Measurements from ENCODE around the gene ITFG2.
"Not testable (repeated sequence)": the region's sequence is repeated elsewhere in the genome, so short reads cannot be mapped to it uniquely, and the experiment has no call there.

ITFG2 gene

DNA sequence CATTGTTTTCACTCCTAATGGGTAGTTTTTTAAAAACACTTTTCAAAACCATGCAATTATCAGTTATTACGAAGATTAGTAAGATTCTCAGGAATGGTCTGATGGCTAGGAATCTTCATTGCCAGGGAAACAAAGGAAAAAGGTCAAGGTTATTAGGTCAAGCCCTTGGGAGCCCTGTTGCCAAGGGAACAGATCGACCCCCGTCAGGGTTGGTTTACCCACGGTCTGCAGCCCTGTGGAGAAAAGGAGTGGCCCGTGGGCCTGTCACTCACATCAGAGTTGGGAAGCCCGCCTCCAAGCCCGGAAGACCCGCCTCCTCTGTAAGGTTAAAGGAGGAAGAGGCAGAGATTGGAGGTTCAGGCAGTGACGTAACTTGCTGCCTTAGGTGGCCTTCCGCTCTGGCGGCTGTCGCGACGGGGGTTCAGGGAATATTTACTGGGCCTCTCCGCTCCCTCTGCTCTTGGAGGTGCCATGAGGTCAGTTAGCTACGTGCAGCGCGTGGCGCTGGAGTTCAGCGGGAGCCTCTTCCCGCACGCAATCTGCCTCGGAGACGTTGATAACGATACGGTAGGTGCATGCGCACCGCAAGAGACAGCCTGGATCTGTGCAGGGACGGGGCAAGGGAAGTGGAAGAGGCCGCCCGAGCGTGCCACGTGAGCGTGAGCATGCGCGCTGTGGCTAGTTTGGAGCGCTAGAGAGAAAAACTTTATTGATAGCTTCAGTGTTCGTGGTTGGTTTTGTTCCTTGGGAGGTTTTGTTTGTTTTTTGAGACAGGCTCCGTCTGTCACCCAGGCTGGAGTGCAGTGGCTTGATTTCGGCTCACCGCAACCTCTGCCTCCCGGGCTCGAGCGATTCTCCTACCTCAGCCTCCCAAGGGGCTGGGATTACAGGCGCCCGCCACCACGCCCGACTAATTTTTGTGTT lies at the start of gene ITFG2:
TSS of gene ITFG2 (plus strand) at position 379 of the 924 bp plus-strand sequence. CDS start at position 472, 93 bp downstream.
- peak; percentile 87 for DNase-seq (ENCODE audit: insufficient read length, low spot score)
- peak; percentile 97 for FAIRE-seq

DNA sequence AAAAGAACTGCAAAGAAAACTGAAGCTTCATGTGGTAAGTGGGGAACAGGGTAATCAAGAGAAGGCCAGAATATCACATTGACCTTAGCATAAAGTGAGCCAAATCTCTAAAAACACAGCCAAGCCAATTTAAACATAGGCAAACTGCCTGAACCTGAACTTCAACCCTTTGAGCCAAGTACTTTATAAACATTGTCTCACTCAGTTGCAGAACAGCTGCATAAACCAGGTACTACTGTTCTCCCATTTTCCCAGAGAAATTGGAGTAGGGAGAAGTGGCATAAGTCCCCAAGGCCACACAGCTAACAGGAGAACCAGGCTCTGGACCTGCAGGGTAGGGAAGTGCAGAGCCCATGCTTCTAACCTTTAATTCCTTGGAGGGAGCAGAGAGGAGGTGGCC lies 48.1 kb upstream of the ITFG2 start:
- FAIRE-seq = no peak
- DNase-seq (ENCODE audit: insufficient read length, low spot score) = no peak

DNA sequence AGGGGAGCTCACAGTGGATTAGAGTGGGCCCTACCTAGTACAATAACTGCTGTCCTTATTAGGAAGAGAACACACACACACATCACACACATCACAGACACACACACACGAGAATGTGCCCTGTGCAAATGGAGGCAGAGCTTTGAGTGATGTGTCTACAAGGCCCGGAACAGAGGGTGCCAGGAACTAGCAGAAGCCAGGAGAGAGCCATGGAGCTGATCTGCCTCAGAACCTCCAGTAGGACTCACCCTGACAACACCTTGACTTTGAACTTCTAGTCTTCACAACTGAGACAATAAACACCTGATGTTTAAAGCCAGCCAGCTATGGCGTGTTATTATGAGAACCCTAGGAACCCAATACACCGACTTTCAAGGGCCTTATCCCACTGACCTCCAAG lies 47.4 kb upstream of the ITFG2 start:
- no peak for FAIRE-seq
- no peak for DNase-seq (ENCODE audit: insufficient read length, low spot score)

DNA sequence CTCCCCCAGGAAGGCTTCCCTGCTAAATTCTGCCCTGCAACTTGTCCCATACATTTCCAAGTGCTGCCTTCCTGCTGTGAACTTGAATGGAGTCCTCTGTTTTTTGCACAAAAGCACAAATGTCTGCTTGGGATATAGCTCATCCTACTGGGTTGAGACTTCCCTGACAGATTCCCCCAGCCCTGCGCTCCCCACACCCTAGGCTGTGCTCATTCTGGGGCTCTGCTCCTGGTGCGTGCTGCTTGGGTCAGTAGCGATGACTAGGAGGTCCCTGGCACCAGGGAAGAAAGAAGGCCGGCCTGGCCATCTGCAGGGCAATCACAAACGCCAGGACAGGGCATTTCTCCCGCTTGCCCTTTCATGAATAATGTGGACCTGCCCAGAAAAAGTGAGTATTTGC lies 46.9 kb upstream of the ITFG2 start:
- no peak for FAIRE-seq

DNA sequence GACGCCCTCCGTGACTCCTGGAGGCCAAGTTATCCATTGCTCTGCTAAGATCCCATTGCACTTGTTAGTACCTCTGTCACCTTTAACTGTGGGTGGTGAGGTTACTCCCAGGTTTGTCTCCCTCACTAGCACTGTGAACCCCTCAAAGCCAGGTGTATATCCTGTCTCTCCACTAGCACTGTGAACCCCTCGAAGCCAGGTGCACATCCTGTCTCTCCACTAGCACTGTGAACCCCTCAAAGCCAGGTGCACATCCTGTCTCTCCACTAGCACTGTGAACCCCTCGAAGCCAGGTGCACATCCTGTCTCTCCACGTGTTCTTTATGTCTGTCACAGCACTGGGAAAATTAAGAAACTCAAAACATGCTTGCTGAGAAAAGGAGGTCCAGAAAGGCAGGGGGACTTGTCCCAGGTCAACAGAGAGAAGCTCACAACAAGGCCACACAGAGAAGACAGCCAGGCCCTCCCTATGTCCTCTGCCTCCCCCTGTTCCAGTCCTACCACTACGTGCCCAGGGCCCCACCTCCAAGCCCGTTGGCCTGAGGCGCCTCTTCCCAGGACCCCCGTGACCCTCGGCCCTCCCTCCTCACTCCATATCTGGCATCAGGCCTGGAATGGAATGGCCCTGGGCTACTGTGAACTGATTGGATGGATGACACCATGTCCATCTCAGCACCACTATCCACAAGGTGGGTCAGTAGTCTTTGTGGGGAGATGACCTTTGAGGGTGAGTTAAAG lies 44.1 kb upstream of the ITFG2 start:
- DNase-seq (ENCODE audit: insufficient read length, low spot score) = no peak
- no peak for FAIRE-seq

More for the DNA sequence above, 46.9 kb upstream of the ITFG2 start:
- no peak for DNase-seq (ENCODE audit: insufficient read length, low spot score)

DNA sequence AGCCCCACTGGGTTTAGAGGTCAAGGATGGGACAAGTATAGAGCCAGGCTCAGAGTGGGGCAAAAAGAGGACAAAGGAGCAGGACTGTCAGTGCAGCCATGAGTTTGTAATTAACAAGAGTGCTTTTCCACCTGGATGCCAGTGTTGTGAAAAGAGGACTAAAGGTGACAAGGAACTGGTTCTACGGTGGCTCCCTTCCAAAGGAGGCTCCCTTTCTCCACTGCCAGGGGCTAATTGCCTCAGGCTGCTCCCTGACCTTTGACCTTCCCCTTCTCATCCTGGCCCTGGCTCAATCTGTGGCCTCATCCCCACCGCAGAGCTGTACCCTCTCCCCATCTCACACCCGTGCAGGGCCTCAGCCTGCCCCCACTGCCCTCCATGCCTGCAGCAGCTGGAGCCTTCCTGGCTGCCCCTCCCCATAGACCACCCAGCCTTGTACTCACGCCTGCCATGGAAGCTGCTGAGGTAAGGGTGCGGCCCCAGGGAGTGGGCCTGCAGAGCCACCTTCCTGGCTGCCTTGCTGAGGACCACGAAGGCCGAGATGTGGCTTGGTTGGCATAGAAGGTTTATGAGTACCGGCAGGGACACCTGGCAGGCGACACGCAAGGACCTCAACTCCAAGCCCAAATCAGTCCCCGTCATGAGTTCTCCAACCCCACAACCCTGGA lies 42.5 kb upstream of the ITFG2 start:
- DNase-seq (ENCODE audit: insufficient read length, low spot score) (no peak), FAIRE-seq (no peak)

DNA sequence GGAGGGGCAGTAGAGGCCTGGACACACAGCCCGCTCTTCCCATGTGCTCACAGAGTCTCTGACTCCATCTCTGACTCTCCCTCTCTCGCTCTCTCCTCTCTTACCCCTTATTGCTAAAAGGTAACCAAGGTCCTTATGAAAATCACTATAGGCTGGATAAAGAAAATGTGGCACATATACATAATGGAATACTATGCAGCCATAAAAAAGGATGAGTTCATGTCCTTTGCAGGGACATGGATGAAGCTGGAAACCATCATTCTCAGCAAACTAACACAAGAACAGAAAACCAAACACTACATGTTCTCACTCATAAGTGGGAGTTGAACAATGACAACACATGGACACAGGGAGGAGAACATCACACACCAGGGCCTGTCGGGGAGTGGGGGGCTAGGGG lies 41.9 kb upstream of the ITFG2 start:
- not testable (repeated sequence) for DNase-seq (ENCODE audit: insufficient read length, low spot score); FAIRE-seq

DNA sequence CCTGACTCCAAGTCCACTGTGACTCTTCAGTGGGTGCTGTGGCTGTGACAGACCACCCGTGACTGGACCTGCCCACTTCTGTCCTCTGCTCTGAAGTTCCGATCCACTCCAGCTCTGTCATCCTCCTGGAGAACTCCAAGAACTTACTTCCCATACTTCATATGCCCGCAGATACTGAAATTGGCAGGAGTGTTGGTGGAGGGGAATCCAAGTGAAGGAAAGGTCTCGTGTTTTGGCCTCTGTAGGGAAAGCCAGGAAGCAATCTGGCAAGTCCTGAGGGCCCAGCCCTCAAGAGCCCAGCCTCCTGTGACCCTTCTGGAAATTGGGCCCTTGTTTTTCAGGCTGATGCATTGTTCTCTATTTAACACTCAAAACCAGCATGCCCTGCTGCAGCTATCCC lies 40.1 kb upstream of the ITFG2 start:
- DNase-seq (ENCODE audit: insufficient read length, low spot score) (no peak), FAIRE-seq (no peak)

DNA sequence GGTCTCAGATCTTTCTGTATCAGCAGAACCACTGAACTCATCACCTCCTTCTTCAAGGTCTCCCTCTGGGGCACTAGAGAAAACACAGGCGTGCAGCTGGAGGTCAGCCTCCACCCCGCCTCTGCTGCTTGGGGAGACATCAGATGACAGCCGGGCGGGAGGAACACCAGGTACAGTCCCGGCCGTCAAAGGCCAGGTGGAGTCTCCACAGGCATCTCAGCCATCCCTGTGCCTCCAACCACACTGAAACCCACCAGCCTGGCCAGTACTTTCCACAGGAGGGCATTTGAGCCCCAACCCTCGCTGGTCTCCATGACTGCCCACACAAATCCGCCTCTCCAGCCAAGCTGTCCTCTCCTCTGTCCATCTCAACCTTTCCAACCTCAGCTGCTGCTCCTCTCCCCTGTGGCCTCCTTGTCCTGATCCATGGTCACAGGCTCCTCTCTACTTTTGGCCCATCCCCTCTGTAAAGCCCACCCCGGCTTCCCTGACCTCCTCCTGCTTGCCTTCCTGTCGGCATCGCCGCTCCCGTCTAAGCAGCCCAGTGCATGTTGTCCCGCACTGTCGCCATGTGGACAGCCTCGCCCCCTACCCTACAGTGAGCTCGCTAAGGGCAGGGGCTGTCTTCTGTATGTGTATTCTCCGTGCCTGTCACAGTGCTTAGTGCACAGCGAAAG lies 39.1 kb upstream of the ITFG2 start:
- no peak for FAIRE-seq

DNA sequence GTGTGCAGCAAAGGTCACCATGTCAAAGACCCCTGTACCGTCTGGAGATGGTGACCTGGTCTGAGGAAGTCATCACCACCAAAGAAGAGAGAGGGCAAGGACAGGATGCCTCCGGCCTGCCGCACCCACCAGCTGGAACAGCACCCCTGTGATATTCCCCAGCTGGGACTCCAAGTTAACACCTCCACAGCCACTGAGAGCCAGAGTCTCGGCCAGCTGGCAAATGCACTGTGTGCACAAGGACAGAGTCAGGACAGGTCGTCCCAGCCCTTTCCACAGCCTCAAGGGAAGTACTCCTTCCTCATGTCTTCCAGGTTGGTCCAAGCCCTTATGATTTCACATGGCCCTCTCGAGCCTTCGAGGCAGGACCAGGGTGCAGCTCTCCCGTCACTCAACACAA lies 37.0 kb upstream of the ITFG2 start:
- DNase-seq (ENCODE audit: insufficient read length, low spot score) = no peak
- FAIRE-seq = no peak

More for the DNA sequence above, 39.1 kb upstream of the ITFG2 start:
- no peak for DNase-seq (ENCODE audit: insufficient read length, low spot score)

DNA sequence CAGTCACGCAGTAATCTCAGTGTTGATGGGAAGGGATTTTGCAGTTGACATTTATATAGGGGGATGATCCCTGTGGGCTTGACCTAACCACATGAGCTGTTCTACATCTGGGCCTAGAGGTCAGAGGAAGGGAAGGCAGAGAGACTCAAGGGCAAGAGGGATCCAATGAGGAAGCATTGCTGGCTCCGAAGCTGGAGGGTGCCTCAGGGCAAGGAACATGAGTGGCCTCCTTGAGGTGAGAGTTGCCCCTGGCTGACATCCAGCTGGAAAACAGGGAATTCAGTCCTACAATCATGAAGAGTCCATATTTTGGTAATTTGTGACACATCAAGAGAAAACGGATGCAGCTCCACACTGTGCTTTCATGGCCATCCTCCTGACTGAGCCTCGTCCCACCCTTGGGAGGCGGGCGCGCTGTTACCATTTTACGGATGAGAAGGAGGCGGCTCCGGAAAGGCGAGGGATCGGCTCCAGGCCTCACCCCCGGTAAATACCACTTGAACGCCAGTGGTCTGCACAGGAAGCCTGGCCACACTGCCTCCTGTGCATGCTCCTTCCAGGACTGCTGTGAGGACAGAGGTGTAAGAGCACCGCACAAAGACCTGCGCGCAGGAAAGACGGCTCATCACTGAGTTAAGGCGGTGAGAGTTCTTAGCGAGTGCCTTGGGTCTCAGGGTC lies 36.2 kb upstream of the ITFG2 start:
- FAIRE-seq = no peak

DNA sequence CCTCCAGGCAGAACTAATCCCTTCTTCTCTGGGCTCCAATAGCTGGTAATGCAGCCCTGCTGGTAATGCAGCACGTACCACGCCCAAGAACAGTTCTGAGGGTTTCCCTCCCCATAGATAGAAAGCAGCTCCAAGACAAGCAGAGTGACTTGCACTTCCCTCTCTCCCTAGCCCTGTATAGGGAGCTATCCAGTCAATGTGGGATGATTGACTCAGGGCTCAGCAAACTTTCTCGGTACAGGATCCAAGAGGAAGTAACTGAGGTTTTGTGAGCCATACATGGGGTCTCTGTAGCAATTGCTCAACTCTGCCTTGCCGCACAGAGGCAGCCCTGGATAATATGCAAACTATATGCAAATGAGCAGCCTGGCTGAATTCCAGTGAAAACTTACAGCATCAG lies 33.2 kb upstream of the ITFG2 start:
- DNase-seq (ENCODE audit: insufficient read length, low spot score) = no peak
- FAIRE-seq = no peak

More for the DNA sequence above, 36.2 kb upstream of the ITFG2 start:
- no peak for DNase-seq (ENCODE audit: insufficient read length, low spot score)

DNA sequence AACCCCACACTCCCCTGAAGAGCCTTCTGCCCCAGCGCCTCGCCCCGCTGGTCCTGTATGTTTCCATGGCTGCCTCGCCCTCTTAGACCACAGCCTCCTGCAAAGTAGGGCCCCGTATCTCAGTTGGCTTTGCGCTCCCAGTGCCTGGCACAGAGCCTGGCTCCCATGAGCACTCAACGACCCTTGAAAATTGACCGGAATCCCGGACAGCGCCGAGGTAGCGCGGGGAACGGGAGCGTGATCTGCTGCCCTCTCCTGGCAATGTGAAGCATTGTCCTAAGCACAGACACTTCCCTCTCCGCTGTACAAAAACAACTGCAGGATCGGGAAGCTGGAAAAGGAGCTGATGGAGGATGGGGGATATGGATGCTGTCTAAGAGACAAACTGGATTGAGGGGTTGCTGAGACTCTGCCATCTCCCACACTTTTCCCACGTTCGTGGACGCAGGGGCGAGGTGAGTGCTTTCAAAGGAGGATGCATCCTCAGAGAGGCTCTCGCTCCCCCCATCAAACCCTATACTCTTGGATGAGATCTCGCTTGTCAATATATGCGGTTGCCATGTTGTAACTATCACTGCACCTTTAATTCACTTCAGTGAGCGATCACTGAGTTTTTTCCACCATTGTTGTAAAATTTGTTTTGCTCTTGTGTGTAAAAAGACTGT lies 28.4 kb upstream of the ITFG2 start:
- peak; percentile 44 for DNase-seq (ENCODE audit: insufficient read length, low spot score)
- peak; percentile 84 for FAIRE-seq

DNA sequence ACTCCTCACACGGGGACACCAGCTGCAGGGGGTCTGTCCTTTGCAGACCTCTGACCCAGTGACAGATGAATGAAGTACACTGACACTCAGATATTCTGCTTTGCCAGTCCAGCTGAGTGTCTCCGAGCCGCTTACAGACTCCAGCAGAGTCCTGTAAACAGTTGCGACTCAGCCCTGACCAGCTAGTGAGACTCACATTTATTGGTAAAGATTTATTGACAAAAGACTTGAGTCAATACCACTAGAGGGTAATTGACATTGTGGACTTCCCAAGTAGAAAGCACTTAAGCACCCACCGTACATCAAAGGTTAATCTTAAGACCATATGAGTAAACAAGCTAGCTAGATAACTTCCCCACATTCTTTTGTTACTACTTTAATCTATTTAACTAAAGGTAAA lies 27.5 kb upstream of the ITFG2 start:
- DNase-seq (ENCODE audit: insufficient read length, low spot score) = no peak
- FAIRE-seq = no peak

DNA sequence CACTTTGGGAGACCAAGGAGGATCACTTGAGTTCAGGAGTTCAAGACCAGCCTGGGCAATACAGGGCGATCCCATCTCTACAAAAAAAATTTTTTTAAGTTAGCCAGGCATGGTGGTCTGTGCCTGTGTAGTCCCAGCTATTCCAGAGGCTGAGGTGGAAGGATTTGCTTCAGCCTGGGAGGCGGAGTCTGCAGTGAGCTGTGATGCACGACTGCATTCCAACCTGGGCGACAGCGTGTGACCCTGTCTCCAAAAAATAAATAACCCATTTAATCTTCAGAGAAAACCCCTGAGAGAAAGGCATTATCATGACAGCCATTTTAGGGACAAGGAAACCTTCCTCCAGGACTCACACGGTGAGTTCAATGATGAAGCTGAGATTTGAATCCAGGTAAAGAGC lies 21.4 kb upstream of the ITFG2 start:
- no peak for DNase-seq (ENCODE audit: insufficient read length, low spot score)
- no peak for FAIRE-seq

DNA sequence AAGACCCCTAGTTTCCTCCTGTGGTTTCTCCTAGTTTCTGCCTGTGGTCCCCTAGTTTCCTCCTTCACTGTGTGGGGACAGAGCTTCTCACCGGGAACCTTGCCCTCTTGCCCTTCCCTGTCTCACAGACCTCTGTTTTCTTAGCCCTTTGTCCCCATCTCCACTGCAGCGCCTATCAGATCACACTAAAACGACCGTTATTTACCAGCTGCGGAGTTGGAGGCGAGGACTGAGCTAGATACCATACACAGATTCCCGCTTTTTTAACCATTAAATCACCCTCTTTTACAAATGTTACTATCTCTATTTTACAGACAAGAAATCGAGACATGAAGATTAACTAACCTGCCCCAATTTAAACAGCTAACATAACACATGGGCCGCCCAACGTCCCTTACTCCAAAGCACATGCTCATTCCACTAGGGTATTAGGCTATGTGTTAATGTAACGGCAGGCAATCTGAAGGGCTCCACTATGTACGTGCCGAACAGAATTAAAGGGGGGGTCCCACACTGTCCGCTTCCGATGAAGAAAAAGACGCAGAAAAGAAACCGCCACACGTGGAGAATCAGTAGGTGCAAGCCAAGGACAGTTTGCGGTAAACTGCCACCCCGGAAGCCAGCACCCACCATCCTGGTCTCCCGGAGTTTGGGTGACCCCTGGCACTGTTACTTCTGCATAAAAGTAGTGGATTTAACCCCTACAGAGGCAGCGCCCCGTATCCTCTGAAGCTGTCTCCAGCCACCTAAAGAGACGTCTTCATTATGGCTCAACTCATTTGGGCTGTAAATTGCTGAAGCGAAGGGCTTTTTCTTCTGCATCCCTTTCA lies 19.6 kb upstream of the ITFG2 start:
- no peak for DNase-seq (ENCODE audit: insufficient read length, low spot score)
- no peak for FAIRE-seq

DNA sequence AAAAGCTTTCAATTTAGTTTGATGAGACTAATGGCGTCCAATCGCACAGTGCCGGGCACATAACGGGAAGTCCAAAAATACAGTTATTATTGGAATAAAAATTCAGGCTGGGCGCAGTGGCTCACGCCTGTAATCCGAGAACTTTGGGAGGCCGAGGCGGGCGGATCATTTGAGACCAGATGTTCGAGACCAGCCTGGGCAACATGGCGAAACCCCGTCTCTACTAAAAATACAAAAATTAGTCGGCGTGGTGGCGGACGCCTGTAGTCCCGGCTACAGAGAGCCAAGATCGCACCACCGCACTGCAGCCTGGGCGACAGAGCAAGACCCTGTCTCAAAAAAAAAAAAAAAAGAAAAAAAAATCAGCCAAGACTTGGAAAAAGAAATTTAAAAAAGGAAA lies 18.9 kb upstream of the ITFG2 start:
- DNase-seq (ENCODE audit: insufficient read length, low spot score) (no peak), FAIRE-seq (no peak)

DNA sequence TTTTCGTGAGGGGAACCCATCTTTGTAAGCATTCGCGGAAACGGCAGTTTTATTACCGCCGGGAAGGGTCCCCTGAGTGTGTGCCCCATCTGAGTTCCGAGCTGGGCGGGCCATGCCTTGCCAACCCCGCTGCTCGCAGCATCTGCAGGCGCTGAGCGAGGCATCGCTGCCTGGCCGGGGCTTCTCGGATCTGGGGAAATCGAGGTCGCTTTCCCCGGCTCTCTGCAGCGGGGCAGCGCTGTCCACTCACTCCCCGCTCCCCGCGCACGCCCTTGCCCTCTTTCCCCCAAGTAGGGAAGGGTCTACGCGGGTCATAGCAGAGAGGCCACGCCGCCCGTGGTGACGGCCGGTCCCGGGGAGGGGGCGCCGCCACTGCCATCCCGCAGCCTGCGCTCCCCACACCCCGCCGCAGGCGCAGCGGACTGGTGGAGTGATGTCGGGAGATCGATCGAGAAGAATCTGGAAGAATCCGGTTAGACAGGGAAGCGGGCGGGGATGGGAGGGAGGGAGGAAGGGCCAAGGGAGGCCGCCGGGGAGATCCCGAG lies 18.2 kb upstream of the ITFG2 start:
- no peak for DNase-seq (ENCODE audit: insufficient read length, low spot score)
- FAIRE-seq = no peak

Measured in GM19239 (cell line).